Measurements from ENCODE around the gene FGF4.

The FGF4 gene

GRCh38 chr11:69775163-69775755 lies at the start of gene FGF4:
TSS of gene FGF4 (minus strand) at chr11:69775341. CDS start at chr11:69775084, 257 bp downstream.
- DNase-seq = no peak

GRCh38 chr11:69823641-69824265 lies 48.6 kb upstream of the FGF4 start:
- DNase-seq = no peak

DNA sequence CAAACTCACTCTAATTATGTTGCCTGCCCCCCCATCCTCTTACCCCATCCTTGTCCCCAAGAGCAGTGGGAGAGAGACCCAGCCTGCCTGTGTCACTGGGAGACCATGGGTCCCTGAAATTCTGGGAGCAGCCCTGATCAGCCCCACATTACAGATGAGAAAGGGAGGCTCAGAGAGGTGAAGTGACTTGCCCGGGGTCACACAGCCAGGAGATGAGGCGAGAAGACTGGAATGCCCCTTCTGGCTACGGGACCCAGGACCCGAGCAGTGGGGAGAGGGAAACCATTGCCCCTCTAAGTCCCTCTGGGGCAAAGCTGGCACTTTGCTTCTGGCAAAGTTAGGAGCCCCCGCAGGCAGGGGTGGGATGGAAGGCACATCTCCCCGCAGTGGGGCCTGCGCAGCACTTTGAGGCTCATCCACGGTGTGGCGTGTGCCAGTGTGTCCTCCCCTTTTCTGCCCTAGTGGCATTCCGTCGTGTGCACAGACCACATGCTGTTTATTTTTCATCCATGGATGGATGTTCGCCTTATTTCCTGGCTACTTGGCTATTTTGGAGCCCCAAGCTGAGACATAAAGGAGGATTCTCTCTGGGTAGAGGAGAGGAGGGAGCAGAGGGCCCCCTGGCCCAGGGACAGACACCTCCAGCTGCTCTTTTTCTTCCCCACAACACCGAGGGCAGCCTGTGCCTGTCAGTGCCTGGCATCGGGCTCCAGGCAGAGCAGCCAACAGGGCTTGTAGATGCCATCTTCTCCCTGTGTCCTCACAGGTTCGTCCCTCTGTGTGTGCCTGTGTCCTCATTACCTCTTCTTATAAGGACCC lies 47.7 kb upstream of the FGF4 start:
- no peak for DNase-seq

- no peak for DNase-seq
Observed at GRCh38 chr11:69821511-69822040, 46.4 kb upstream of the FGF4 start.

- no peak for DNase-seq
Observed at GRCh38 chr11:69820441-69820840, 45.3 kb upstream of the FGF4 start.

DNA sequence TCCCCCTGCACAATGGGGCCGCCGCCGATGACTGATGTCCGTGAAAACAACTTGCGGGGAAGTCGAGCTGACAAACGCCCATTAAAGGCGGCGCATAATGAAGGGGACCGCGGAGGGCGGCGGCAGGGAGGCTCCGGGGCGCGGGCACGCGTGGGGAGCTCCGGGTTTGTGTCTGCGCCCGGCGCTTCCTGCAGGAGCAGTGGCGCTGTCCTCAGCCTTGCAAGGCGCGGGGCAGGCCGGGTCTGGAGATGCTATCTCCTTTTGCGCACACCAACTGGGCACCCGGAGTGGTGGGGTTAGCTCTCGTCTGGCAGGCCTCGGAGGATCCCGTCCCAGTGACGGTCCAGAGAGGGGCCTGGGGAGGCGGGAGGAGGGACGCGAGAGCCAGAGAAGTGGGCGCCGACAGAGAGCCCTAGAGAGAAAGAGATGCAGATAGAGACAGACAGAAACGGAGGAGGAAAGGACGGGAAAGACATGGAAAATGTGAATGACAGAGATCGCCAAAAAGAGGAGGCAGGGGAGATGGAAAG lies 44.5 kb upstream of the FGF4 start:
- DNase-seq = no peak

- DNase-seq = no peak
Observed at GRCh38 chr11:69818603-69819441, 43.7 kb upstream of the FGF4 start, which contains the start of gene FGF3. TSS of gene FGF3 (minus strand) at chr11:69819416. CDS start at chr11:69818933, 483 bp downstream.

GRCh38 chr11:69818231-69818602 lies 43.1 kb upstream of the FGF4 start:
- DNase-seq = no peak

DNA sequence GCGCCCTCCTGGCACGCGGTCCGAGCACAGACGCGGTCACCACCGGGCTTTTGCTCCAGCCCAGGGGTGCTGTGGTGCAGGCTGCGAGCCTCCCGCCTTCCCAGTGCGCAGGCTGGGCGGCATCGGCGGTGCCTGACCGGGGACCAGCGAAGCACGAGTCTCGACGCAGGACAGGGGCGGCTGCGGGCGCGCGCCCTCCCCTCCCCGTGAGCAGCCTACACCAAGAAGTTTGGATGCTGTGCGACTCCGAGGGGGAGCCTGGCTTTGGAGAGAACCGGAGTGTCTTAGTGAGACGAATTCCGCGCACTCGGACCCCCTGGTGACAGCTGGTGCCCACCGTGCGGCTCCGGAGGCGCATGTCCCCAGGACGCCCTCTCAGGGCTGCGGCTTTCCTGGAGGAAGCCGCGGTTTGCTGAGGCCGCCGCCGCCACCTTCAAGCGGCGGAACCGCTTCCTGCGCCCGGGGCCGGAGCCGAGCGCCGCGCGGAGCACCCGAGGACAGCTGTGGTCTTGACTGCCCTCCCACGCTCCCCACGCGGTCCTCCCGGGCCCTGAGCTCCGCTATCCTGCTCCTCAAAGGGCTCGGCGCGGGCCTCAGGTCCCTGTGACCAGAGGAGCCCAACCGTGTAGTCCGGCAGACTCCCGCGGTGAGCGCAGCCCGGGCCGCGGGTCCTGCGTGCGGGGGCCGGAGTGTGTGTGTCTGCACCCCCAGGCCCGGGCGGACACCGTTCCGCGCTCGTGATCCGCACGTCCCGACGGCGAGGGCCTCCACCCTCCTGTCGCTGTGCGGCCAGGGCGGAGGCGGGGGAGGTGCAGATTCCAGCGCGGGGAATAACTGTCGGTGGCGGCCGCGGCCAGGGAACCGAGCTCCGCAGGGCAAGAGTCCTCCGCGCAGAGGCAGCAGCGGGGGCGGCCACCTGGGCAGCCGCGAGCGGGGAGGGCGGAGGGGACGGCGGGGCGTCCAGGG lies 42.4 kb upstream of the FGF4 start:
- DNase-seq = no peak

- no peak for DNase-seq
Observed at GRCh38 chr11:69816671-69817070, 41.5 kb upstream of the FGF4 start.

DNA sequence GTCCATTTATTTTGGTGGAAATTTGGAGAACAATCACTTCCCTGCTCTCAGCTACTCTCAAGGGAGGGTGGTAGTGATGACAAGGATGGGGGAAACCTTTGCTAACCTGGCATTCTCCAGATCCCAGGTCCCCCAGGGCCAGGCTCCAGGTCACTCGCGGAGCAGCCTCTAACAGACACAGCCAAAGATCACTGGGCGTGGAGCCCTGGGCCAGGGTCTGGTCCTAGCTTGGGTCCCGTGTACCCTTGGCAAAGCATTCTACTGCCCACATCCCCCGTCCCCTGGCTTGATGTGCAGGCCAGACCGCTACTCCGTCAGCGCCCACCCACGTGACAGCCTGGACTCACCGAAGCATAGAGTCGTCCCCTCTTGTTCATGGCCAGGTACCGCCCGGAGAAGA lies 40.8 kb upstream of the FGF4 start:
- DNase-seq = no peak

DNA sequence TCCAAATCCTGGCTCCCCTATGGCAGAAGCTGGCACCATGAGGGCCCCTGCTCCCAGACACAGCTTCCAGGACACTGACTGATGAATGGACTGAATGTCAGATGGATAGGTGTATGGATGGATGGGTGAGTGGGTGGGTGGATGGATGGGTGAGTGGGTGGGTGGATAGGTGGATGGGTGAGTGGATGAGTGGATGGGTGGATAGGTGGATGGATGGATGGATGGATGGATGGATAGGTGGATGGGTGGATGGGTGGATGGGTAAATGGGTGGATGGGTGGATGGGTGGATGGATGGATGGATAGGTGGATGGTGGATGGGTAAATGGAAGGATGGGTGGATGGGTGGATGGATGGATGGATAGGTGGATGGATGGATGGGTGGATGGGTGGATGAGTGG lies 39.8 kb upstream of the FGF4 start:
- DNase-seq = no peak

- no peak for DNase-seq
Observed at GRCh38 chr11:69814411-69814810, 39.3 kb upstream of the FGF4 start.

DNA sequence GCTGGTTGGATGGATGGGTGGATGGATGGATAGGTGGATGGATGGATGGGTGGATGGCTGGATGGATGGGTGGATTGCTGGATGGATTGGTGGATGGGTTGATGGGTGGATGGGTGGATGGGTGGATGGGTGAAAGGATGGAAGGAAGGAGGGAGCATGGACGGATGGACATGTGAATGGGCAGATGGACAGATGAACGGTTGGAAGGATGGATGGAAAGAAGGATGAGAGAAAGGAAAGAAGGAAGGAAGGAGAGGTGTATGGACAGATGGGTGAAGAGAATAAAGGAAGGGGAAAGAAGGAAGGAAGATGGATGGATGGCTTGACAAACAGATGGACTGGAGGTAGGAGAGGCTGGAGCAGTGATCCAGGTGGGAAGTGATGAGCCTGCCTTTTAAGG lies 38.7 kb upstream of the FGF4 start:
- DNase-seq = no peak

GRCh38 chr11:69812946-69813345 lies 37.8 kb upstream of the FGF4 start:
- DNase-seq = no peak

GRCh38 chr11:69812256-69812655 lies 37.1 kb upstream of the FGF4 start:
- no peak for DNase-seq

- no peak for DNase-seq
Observed at GRCh38 chr11:69811431-69811830, 36.3 kb upstream of the FGF4 start.

DNA sequence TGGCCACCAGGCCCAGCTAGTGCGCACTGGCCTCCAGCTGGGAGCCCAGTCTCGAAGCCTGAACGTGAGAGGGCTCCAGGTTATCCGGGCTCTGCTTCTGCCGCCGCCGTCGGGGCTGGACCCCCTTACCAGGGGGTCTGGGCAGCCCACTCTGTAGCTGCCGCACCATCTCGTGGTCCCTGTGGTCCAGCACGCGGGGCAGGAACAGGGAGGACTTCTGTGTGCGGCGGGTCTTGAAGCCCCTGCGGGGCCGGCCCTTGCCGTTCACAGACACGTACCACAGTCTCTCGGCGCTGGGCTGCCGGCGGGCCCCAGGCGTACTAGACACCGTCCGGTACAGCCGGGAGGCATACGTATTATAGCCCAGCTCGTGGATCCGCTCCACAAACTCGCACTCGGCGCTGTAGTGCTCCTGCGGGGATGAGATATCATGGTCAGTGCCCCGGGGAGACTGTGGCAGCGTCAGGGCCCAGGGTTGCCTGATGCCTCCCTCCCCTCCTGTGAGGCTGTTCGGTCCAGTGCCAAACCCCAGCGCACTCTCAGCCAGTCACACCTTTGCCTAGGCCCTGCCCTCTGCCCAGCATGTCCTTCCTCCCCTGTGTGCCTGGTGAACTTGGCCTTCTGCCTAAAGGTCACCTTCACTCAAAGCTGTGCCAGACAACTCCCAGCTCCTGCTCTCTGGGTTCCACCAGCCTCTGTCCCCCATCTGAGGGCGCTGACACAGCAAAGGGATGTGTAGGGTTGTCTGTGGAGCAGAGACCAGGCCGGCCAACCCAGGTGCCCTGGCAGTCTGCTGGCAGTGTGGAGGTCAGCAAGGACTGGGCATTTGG lies 35.4 kb upstream of the FGF4 start:
- DNase-seq = no peak

DNA sequence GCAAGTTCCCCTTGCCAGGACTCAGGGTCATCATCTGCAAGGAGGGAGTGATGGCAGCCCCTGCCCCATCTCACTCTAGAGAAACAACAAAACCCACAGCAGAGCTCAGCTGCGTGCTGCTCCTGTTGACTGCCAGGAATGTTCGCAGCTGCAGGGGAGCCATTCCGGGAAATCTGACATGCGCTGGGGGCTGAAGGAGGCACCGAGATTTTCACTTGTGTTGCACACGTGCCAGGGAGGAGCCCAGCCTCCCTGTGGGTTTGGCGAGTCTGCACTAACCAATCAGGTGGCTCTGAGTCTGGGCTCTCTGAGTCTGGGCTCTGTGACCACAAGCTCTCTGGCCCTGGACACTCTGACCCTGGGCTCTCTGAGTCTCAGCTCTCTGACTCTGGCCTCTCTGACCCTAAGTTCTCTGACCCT lies 33.5 kb upstream of the FGF4 start:
- DNase-seq = no peak

GRCh38 chr11:69807106-69807815 lies 32.1 kb upstream of the FGF4 start:
- DNase-seq = no peak

Data from NK-92 treated with Interleukin-12 subunit alpha and Interleukin-12 subunit beta, amount 100 ng/mL, for 24 hours (cell line).